GM18909 (cell line): ENCODE results near the gene CFAP73.
"Not testable (repeated sequence)": the region's sequence is repeated elsewhere in the genome, so short reads cannot be mapped to it uniquely, and the experiment has no call there.

Experiments used
- ATAC-seq: cut with Tn5 transposase; IDR thresholded peaks from one replicate; pipeline ENCODE4 v1.9.1; 2021; ENCODE audit warnings: mild to moderate bottlenecking; ENCODE audit not compliant: unreplicated experiment, poor library complexity

CFAP73 gene

GRCh38 chr12:113185180-113186032 lies 35.9 kb downstream of the CFAP73 start, which contains the start of the genes DDX54 and RITA1:
Gene DDX54, minus strand, starts transcription at chr12:113185478. Its CDS starts 27 bp downstream, at chr12:113185451.
Gene RITA1, plus strand, starts transcription at chr12:113185721. Its CDS starts 1,026 bp downstream, at chr12:113186747.
- peak; percentile 53 for ATAC-seq

DNA sequence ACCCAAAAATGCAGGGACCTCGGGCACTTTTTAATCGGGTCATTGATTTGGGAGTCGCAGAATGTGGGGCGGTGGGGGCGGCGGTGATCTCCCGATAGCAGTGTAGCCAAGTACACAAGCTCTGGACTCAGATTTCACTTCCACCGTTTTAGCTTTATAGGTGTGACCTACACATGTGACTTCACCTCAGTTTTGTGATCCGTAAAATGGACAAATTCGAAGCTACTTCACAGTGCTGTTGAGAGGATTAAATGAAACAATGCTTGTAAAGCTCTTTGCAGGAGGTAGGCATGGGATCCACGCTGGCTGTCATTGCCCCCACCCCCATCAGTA lies 36.5 kb downstream of the CFAP73 start:
- ATAC-seq: no peak

DNA sequence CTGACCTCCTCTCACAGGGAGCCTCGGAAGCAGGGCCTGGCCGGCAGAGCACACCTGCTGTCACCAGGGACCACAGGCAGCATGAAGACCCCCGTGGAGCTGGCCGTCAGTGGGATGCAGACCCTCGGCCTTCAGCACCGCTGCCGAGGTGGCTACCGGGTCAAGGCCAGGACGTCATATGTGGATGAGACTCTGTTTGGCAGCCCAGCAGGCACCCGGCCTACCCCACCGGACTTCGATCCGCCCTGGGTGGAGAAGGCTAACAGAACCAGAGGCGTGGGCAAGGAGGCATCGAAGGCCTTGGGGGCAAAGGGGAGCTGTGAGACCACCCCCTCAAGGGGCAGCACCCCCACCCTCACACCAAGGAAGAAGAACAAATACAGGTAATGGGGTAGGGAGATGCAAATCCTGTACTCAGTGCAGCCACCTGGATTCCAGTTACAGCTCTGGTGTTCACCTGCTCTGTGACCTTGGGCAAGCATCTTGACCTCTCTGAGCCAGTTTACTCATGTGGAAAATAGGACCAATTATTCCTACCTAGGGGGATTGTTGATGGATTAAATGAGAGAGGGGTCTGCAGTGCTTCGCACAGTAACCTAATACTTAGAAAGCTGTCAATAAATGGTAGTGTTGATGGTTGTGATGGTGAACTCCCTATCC lies 37.3 kb downstream of the CFAP73 start:
- ATAC-seq: no peak

- ATAC-seq: no peak
Measured at GRCh38 chr12:113189361-113189760, 39.8 kb downstream of the CFAP73 start.

- ATAC-seq: no peak
Measured at GRCh38 chr12:113190761-113191160, 41.2 kb downstream of the CFAP73 start.

DNA sequence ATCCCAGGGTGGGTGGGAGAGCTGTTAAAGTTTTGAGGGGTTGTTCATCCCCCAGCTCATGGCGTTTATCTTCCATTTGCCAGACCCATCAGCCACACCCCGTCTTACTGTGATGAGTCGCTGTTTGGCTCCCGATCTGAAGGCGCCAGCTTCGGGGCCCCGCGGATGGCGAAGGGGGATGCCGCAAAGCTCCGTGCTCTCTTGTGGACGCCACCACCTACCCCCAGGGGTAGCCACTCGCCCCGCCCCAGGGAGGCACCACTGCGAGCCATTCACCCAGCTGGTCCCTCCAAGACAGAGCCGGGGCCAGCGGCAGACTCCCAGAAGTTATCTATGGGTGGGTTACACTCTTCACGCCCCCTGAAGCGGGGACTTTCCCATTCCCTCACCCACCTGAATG lies 41.7 kb downstream of the CFAP73 start:
- ATAC-seq: no peak

DNA sequence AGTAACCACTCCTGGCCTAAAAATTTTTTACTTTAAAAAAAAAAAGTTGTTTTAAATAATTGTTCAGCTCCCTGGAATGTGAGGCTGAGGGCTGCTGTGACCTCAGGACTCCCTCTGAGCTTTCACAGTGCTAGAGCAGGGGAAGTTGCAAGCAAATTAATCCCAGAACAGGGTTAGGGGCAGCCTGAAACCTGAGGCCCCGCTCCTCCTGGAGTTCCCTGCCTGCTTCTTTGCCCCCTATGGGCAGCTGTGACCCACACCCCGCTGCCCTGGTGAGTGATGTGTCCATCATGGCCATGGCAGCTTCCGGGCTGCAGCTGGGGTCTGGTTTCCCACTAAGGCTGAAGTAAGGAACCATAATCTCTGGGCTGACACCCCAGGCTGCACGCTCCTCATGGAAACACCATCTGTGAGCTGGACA lies 45.5 kb downstream of the CFAP73 start:
- ATAC-seq: no peak

DNA sequence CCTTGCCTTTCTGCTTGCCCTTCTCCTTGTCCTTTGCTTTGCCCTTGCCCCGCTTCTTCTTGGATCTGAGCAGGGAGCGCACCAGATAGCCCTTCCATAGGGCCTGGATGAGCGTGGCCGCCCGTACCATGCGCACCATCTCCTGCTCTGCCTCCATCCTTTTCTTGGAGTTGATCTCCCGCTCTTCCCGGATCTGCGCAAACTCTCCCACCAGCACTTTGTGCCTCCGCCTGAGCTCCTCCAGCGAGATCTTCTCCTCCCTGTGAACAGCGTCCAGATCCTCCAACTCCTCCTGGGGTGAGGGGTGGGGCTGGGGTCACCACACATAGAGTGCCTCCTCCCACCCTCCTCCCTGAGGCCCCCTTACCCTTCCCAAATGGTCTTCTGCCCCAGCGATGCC lies 46.1 kb downstream of the CFAP73 start:
- ATAC-seq: no peak

- ATAC-seq: no peak
Measured at GRCh38 chr12:113196582-113196981, 47.1 kb downstream of the CFAP73 start.

GRCh38 chr12:113196990-113197389 lies 47.5 kb downstream of the CFAP73 start:
- peak; percentile 71 for ATAC-seq

DNA sequence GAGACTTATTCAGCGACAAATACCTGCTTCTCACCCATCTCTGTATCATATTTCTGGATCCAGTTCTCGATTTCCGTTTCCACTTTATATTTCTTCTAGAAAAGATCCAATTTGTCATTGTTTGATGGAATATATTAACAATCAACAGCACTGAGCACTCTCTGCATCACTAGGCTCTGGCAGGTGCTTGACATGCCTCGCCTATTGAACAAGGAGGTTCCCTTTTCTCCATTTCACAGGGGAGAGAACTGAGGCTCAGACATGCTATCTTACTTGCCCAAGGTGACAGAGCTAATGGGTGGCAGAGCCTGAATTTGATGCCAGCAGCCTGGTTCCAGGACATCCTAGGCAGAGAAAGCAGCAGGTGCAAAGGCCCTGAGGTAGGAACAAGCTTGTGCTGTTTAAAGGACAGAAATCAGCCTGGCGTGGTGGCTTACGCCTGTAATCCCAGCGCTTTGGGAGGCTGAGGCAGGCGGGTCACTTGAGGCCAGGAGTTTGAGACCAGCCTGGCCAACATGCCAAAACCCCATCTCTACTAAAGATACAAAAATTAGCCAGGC lies 48.1 kb downstream of the CFAP73 start:
- no peak for ATAC-seq

GRCh38 chr12:113198296-113198695 lies 48.8 kb downstream of the CFAP73 start:
- ATAC-seq: no peak

- no peak for ATAC-seq
Measured at GRCh38 chr12:113200021-113200797, 50.7 kb downstream of the CFAP73 start.

- no peak for ATAC-seq
Measured at GRCh38 chr12:113201187-113202177, 52.0 kb downstream of the CFAP73 start.

GRCh38 chr12:113202300-113203075 lies 53.0 kb downstream of the CFAP73 start:
- ATAC-seq: no peak

DNA sequence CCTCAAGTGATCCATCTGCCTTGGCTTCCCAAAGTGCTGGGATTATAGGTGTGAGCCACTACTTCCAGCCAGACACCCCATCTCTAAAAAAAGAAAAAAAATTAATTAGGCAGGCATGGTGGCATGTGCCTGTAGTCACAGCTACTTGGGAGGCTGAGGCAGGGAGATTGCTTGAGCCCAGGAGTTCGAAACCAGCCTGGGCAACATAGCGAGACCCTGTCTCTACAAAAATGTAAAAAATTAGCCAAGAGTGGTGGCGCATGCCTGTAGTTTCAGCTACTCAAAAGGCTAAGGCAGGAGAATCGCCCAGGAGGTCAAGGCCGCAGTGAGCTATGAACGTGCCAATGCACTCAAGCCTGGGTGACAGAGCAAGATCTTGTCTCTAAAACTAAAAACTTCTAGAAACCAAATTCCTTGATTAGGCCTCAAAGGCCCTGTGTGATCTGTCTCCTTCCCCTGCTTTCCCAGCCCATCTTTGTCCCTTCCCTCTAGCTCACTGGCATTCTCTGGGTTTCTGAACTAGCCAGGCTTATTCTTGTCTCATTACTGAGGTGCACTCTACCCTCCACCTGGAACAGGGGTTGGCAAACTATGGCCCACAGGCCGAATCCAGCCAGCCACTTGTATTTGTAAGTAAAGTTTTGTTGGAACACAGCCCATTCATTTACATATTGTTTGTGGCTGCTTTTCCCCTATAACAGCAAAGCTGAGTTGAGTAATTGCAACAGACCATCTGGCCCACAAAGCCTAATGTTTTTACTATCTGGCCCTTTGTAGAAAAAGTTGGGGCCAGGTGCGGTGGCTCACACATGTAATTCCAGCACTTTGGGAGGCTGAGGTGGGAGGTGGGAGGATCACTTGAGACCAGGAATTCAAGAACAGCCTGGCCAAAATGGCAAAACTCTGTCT lies 54.6 kb downstream of the CFAP73 start:
- no peak for ATAC-seq

DNA sequence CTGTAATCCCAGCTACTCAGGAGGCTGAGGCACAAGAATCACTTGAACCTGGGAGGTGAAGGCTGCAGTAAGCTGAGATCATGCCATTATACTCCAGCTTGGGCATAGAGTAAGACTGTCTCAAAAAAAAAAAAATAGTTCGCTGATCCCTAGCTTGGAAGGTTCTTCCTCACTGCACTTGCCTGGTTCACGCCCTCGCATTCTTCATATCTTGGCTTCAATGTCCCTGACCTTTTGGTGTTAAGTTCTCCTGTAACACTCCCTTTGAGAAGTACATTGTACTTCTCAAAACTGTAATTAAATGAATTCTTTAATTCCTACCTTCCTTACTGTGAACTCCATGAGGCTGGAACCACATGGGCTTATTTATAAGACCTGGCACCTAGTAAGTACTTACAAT lies 55.3 kb downstream of the CFAP73 start:
- no peak for ATAC-seq

GRCh38 chr12:113206802-113207201 lies 57.3 kb downstream of the CFAP73 start:
- not testable (repeated sequence) for ATAC-seq
